GM12878 (cell line): ENCODE results near the gene G6PC1. TPM values are rescaled to one million over a fixed set of nuclear protein-coding genes. Genes with fewer than 3 reads are reported as not detected.
"Not testable (repeated sequence)": the region's sequence is repeated elsewhere in the genome, so short reads cannot be mapped to it uniquely, and the experiment has no call there.

Experiments
- ATAC-seq: fragments of 200-7000 bp; cut with Tn5 transposase; 3 replicates; pipeline ENCODE4 v1.9.1; 2020; ENCODE audit warnings: mild to moderate bottlenecking, moderate library complexity
- BruUV-seq: library from RNA; stranded (reverse); fragments of 400-500 nt; replicated peaks from 2 replicates; lab custom pipeline; 2021; lab: Mats Ljungman, UMichigan
- CTCF ChIA-PET: fragments of 300-600 bp; sonication (Branson Sonifier 250); formaldehyde crosslinking; extraction: SDS; loops from one replicate; lab custom pipeline; 2021; ENCODE audit warnings: inconsistent platforms; lab: Yijun Ruan, JAX
- POLR2A ChIA-PET: fragments of 350-600 bp; formaldehyde crosslinking; extraction: SDS; loops from one replicate; lab custom pipeline; 2021; ENCODE audit warnings: inconsistent platforms; lab: Charles Lee
- RAD21 ChIA-PET: fragments of 300-600 bp; sonication (Branson Sonifier 250); formaldehyde crosslinking; loops from one replicate; lab custom pipeline; 2023; ENCODE audit warnings: antibody characterized with exemption; ENCODE audit not compliant: unreplicated experiment; lab: Charles Lee
- SMC1A ChIA-PET: fragments of 300-600 bp; sonication (Branson Sonifier 250); formaldehyde crosslinking; loops from one replicate; lab custom pipeline; 2023; ENCODE audit not compliant: unreplicated experiment, uncharacterized antibody; lab: Charles Lee
- DNase-seq: peaks from one replicate; pipeline ENCODE4 v3.0.0-alpha.2; 2011; ENCODE audit warnings: low read depth, low spot score
- FAIRE-seq: peaks from 3 replicates; lab custom pipeline; 2011; peaks lifted over from hg19 to GRCh38; lab: Jason Lieb, UNC
- H2AFZ ChIP-seq: 2 replicates; pipeline ENCODE4 v1.6.0; 2011; ENCODE audit warnings: low read depth, low read length, control low read depth; ENCODE audit not compliant: control insufficient read depth
- H3K27ac ChIP-seq: 2 replicates; pipeline ENCODE4 v1.5.1; 2011; ENCODE audit warnings: control low read depth; ENCODE audit not compliant: control insufficient read depth, insufficient read depth
- H3K27me3 ChIP-seq, 2 experiments: replicated peaks in 1 of 2; 2 replicates each; pipeline versions ENCODE4 v1.6.0 to v1.6.1; 2011; ENCODE audit warnings: low read length in 1 of 2; ENCODE audit not compliant: control insufficient read depth in 2 of 2, insufficient read depth in 2 of 2
- H3K36me3 ChIP-seq, 2 experiments: 2 replicates each; pipeline ENCODE4 v1.5.1; 2011; ENCODE audit warnings: low read length in 1 of 2; ENCODE audit not compliant: control insufficient read depth in 2 of 2, insufficient read depth in 2 of 2
- H3K4me1 ChIP-seq: 2 replicates; pipeline ENCODE4 v1.6.1; 2011; ENCODE audit warnings: mild to moderate bottlenecking, low read length, moderate library complexity, mixed read lengths; ENCODE audit not compliant: control insufficient read depth, insufficient read depth
- H3K4me2 ChIP-seq: 2 replicates; pipeline ENCODE4 v1.6.0; 2011; ENCODE audit warnings: control low read depth; ENCODE audit not compliant: control insufficient read depth, insufficient read depth
- H3K4me3 ChIP-seq: fragments of 200-600 bp; sonication (generic); 2 replicates; pipeline ENCODE4 v1.5.1; 2016
- H3K79me2 ChIP-seq: 2 replicates; pipeline ENCODE4 v1.6.0; 2011; ENCODE audit warnings: low read length; ENCODE audit not compliant: control insufficient read depth, insufficient read depth
- H3K9ac ChIP-seq: 2 replicates; pipeline ENCODE4 v1.8.0; 2011; ENCODE audit warnings: low read length, control low read depth, mixed read lengths; ENCODE audit not compliant: control insufficient read depth, insufficient read depth
- H3K9me3 ChIP-seq: replicated peaks from 3 replicates; pipeline ENCODE4 v1.5.1; 2011; ENCODE audit warnings: mild to moderate bottlenecking, low read length; ENCODE audit not compliant: control insufficient read depth, insufficient read depth
- H4K20me1 ChIP-seq: 2 replicates; pipeline ENCODE4 v1.6.0; 2011; ENCODE audit not compliant: control insufficient read depth, insufficient read depth
- CBX5 ChIP-seq: sonication (generic); IDR thresholded peaks from 2 replicates; pipeline ENCODE4 v1.6.1; 2016; ENCODE audit warnings: low read depth, moderate library complexity, mild to moderate bottlenecking, inconsistent platforms
- CHD1 ChIP-seq: IDR thresholded peaks from 2 replicates; pipeline ENCODE4 v1.6.1; 2012; ENCODE audit warnings: low read depth, low read length, improper control_type of control experiment
- ESRRA ChIP-seq: IDR thresholded peaks from 2 replicates; pipeline ENCODE4 v1.6.1; 2012; ENCODE audit warnings: mild to moderate bottlenecking, low read length, improper control_type of control experiment
- IKZF2 ChIP-seq, 2 experiments: fragments of 450-650 bp; IDR thresholded peaks; 2 replicates each; pipeline ENCODE4 v1.6.1; 2017; ENCODE audit warnings: mild to moderate bottlenecking in 2 of 2, moderate library complexity in 2 of 2
- JUND ChIP-seq: IDR thresholded peaks from 2 replicates; pipeline ENCODE4 v1.6.1; 2012; ENCODE audit warnings: low read depth, mild to moderate bottlenecking, low read length, improper control_type of control experiment, moderate library complexity
- MTA2 ChIP-seq: fragments of 450-650 bp; IDR thresholded peaks from 2 replicates; pipeline ENCODE4 v1.6.1; 2016; ENCODE audit warnings: low read depth, mild to moderate bottlenecking, moderate library complexity
- MTA3 ChIP-seq: IDR thresholded peaks from 2 replicates; pipeline ENCODE4 v1.6.1; 2012; ENCODE audit warnings: low read length, inconsistent platforms, borderline replicate concordance
- MXI1 ChIP-seq: fragments of 150-350 bp; IDR thresholded peaks from 2 replicates; pipeline ENCODE4 v1.6.1; 2011; ENCODE audit warnings: low read depth, mild to moderate bottlenecking, inconsistent platforms, low read length, improper control_type of control experiment
- NFIC ChIP-seq: IDR thresholded peaks from 2 replicates; pipeline ENCODE4 v1.6.1; 2012; ENCODE audit warnings: low read depth, mild to moderate bottlenecking, inconsistent platforms, low read length, moderate library complexity
- NFXL1 ChIP-seq: fragments of 450-650 bp; IDR thresholded peaks from 2 replicates; pipeline ENCODE4 v1.6.1; 2017; ENCODE audit warnings: antibody characterized with exemption, mild to moderate bottlenecking, borderline replicate concordance
- ZBTB33 ChIP-seq: fragments of 450-650 bp; IDR thresholded peaks from 2 replicates; pipeline ENCODE4 v1.6.1; 2017; ENCODE audit warnings: mild to moderate bottlenecking
- WGBS: methylation state at CpG from one replicate; pipeline ENCODE4 v1.1.6; 2016; ENCODE audit warnings: low lambda C conversion rate; ENCODE audit not compliant: insufficient replicate concordance, insufficient coverage; ENCODE audit errors: missing lambda C conversion rate; 5-methylcytosine and 5-hydroxymethylcytosine counted together
- in situ Hi-C: fragments of 300-500 bp; cut with MboI; formaldehyde crosslinking; loops from 9 replicates; pipeline ENCODE4 v1.14.3; 2018; ENCODE audit warnings: mixed read lengths
- intact Hi-C: fragments of 100-400 bp; cut with micrococcal nuclease; formaldehyde crosslinking; loops from one replicate; pipeline ENCODE4 v1.14.2; 2022; ENCODE audit not compliant: unreplicated experiment
- polyA plus RNA-seq, 11 experiments: library from polyadenylated mRNA; depleted of rRNA in 4 of 11; unstranded in 6 of 11; stranded (reverse) in 5 of 11; fragments of >200 nt; fragmentation: Nextera tagmentation in 4 of 11; fragmentation: Illumina TruSeq in 1 of 11; extraction: Ambion mirVana in 4 of 11; extraction: Trizol in 1 of 11; gene quantifications; 1 replicate in 1 of 11; 2 replicates in 10 of 11; pipeline versions ENCODE4 v1.2.1 to v1.2.3, GENCODE V29; 2011 to 2016; ENCODE audit warnings: inconsistent platforms in 2 of 11, missing spikeins in 2 of 11, low read depth in 1 of 11
- total RNA-seq, 4 experiments: library from RNA; depleted of rRNA in 3 of 4; stranded (reverse); fragments of >200 nt in 3 of 4; fragmentation: Illumina TruSeq in 1 of 4; extraction: Trizol in 1 of 4; gene quantifications; 2 replicates each; pipeline versions ENCODE4 v1.2.1 to v1.2.3, GENCODE V29; 2013 to 2021
- TF ChIP-seq, protein P1 (sequence below): fragments of 450-650 bp; formaldehyde crosslinking; IDR thresholded peaks from 2 replicates; pipeline ENCODE4 v1.5.0; 2022; ENCODE audit warnings: mild to moderate bottlenecking, missing genetic modification characterization

G6PC1 gene
- total and polyA plus RNA-seq, 10 of the 15 experiments (the other 5 are each of a cell fraction or from before 2014, with no cell fraction given), result not detected

DNA sequence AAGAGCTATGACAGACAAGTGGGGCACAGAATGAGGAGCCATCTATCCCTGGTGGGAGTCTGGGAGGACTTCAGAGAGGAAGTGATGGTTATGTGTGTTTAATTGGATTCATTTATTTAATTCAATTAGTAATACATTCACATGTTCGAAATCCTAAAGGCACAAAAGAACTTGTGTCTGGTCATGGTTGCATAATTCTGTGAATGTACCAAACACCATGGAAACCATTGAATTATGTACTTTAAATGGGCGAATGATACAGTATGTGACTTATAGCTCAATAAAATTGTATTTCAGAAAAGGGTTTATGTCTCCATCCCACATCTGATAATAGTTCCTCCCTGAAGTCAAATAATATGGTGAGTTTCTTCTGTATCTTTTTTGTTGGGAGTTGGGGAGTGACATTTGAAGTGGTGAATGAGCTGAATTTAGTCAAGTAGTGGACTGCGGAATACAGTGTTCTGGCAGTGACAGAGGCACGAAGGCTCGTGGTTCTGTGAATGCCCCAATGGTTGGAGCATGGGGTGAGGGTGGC, 19.8 kb upstream of the G6PC1 start (continued):
- TF ChIP-seq MXI1 (no peak), CHD1 (no peak), ESRRA (no peak)

DNA sequence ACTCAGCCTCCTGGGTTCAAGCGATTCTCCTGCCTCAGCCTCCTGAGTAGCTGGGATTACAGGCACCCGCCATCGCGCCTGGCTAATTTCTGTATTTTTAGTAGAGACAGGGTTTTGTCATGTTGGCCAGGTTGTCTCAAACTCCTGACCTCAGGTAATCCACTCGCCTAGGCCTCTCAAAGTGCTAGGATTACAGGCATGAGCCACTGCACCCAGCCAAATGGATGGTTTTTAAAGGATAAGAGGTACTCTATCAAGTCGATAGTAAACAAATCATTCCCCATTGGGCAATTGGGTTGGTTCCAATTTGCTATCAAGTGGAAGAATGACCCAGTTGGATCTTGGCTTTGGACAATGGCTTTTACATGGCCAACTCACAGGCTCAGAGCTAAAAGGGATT, 18.9 kb upstream of the G6PC1 start:
- POLR2A ChIA-PET, H3K4me2 ChIP-seq, RAD21 ChIA-PET, CTCF ChIA-PET, H3K9me3 ChIP-seq, DNase-seq, intact Hi-C loops, H3K4me3 ChIP-seq, BruUV-seq, H2AFZ ChIP-seq, H3K4me1 ChIP-seq, FAIRE-seq, H3K36me3 ChIP-seq, H3K27ac ChIP-seq, H3K9ac ChIP-seq, SMC1A ChIA-PET, ATAC-seq, H3K27me3 ChIP-seq, in situ Hi-C loops, H4K20me1 ChIP-seq, H3K79me2 ChIP-seq: not testable (repeated sequence)
- WGBS, result 63% methylated on average over 6 of the region's 6 CpGs

DNA sequence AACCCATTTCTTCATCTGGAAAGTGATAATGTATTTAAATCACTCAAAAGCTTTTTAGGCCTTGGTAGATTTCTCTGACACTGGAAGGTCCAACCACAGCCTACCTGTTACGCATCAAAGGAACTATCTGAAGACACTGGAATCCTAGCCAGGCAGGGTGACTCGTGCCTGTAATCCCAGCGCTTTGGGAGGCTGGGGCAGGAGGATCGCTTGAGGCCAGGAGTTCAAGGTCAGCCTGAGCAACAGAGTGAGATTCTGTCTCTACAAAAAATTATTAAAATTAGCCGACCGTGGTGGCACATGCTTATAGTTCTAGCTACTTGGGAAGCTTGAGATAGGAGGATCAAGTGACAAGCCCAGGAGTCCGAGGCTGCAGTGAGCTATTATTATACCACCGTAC, 18.4 kb upstream of the G6PC1 start:
- ATAC-seq, result no peak
- BruUV-seq, result no TSS peak
- H3K79me2 ChIP-seq, result no peaks in the 10 kb centered on the region
- no peaks in the 10 kb centered on the region for H3K36me3 ChIP-seq
- no peak for FAIRE-seq
- H3K4me2 ChIP-seq, result no peak overlapping the region
- intact Hi-C loops, result no loop called here
- no peaks in the 10 kb centered on the region for H4K20me1 ChIP-seq
- no peak overlapping the region for H2AFZ ChIP-seq
- H3K4me1 ChIP-seq, result no peaks in the 10 kb centered on the region
- 66% methylated on average over 8 of the region's 8 CpGs for WGBS
- in situ Hi-C loops, result no loop called here
- H3K9me3 ChIP-seq, result no peaks in the 10 kb centered on the region
- ChIA-PET POLR2A (no interaction called here), SMC1A (no interaction called here), RAD21 (no interaction called here), CTCF (no interaction called here)
- no peak overlapping the region for H3K27ac ChIP-seq
- H3K9ac ChIP-seq, result no peak overlapping the region
- H3K27me3 ChIP-seq, result no peaks in the 10 kb centered on the region; a peak in 2 of 4 replicates
- DNase-seq, result no peak
- H3K4me3 ChIP-seq, result no peak overlapping the region
- TF ChIP-seq MTA2 (no peak), MTA3 (no peak), NFXL1 (no peak), NFIC (no peak), JUND (no peak), ZBTB33 (no peak), IKZF2 (IDR thresholded peaks at IDR 0.05) (no peak), CBX5 (no peak)
- TF ChIP-seq, protein P1, sequence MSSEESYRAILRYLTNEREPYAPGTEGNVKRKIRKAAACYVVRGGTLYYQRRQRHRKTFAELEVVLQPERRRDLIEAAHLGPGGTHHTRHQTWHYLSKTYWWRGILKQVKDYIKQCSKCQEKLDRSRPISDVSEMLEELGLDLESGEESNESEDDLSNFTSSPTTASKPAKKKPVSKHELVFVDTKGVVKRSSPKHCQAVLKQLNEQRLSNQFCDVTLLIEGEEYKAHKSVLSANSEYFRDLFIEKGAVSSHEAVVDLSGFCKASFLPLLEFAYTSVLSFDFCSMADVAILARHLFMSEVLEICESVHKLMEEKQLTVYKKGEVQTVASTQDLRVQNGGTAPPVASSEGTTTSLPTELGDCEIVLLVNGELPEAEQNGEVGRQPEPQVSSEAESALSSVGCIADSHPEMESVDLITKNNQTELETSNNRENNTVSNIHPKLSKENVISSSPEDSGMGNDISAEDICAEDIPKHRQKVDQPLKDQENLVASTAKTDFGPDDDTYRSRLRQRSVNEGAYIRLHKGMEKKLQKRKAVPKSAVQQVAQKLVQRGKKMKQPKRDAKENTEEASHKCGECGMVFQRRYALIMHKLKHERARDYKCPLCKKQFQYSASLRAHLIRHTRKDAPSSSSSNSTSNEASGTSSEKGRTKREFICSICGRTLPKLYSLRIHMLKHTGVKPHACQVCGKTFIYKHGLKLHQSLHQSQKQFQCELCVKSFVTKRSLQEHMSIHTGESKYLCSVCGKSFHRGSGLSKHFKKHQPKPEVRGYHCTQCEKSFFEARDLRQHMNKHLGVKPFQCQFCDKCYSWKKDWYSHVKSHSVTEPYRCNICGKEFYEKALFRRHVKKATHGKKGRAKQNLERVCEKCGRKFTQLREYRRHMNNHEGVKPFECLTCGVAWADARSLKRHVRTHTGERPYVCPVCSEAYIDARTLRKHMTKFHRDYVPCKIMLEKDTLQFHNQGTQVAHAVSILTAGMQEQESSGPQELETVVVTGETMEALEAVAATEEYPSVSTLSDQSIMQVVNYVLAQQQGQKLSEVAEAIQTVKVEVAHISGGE, result no peak
